ENCODE results near the gene NFIA. TPM values are rescaled to one million over a fixed set of nuclear protein-coding genes. Genes with fewer than 3 reads are reported as not detected.
"Not testable (repeated sequence)": the region's sequence is repeated elsewhere in the genome, so short reads cannot be mapped to it uniquely, and the experiment has no call there.

The NFIA gene
- total RNA-seq, 1 experiment from 2014 or later: 6.3 TPM

GRCh38 chr1:61125895-61126294 lies 43.5 kb downstream of the NFIA start:
- DNase-seq (ENCODE audit: low read depth): no peak

GRCh38 chr1:61126843-61127242 lies 44.5 kb downstream of the NFIA start:
- not testable (repeated sequence) for DNase-seq (ENCODE audit: low read depth)

- no peak for DNase-seq (ENCODE audit: low read depth)
Observed at GRCh38 chr1:61130338-61131000, 48.1 kb downstream of the NFIA start.

- no peak for DNase-seq (ENCODE audit: low read depth)
Observed at GRCh38 chr1:61131248-61131647, 48.9 kb downstream of the NFIA start.

- DNase-seq (ENCODE audit: low read depth): no peak
Observed at GRCh38 chr1:61131716-61132115, 49.4 kb downstream of the NFIA start.

GRCh38 chr1:61132176-61132638 lies 49.8 kb downstream of the NFIA start:
- DNase-seq (ENCODE audit: low read depth): no peak

- peak; percentile 17 for DNase-seq (ENCODE audit: low read depth)
Observed at GRCh38 chr1:61132645-61133334, 50.4 kb downstream of the NFIA start.

- DNase-seq (ENCODE audit: low read depth): no peak
Observed at GRCh38 chr1:61133335-61134019, 51.1 kb downstream of the NFIA start.

GRCh38 chr1:61135291-61135690 lies 52.9 kb downstream of the NFIA start:
- DNase-seq (ENCODE audit: low read depth): no peak

- DNase-seq (ENCODE audit: low read depth): no peak
Observed at GRCh38 chr1:61138305-61138704, 55.9 kb downstream of the NFIA start.

GRCh38 chr1:61138921-61139774 lies 56.8 kb downstream of the NFIA start:
- DNase-seq (ENCODE audit: low read depth): peak; percentile 43

- DNase-seq (ENCODE audit: low read depth): no peak
Observed at GRCh38 chr1:61139775-61140549, 57.6 kb downstream of the NFIA start.

GRCh38 chr1:61140778-61141177 lies 58.4 kb downstream of the NFIA start:
- DNase-seq (ENCODE audit: low read depth): no peak

GRCh38 chr1:61141288-61142042 lies 59.1 kb downstream of the NFIA start:
- DNase-seq (ENCODE audit: low read depth): peak; percentile 67

GRCh38 chr1:61142043-61142440 lies 59.7 kb downstream of the NFIA start:
- DNase-seq (ENCODE audit: low read depth): no peak

GRCh38 chr1:61142726-61143500 lies 60.6 kb downstream of the NFIA start:
- DNase-seq (ENCODE audit: low read depth): no peak

- DNase-seq (ENCODE audit: low read depth): no peak
Observed at GRCh38 chr1:61143821-61144424, 61.6 kb downstream of the NFIA start.

GRCh38 chr1:61149010-61149860 lies 66.9 kb downstream of the NFIA start:
- DNase-seq (ENCODE audit: low read depth): no peak

Measured in HT1080 (cell line).